Measurements from ENCODE around the gene MUC5AC. TPM values are rescaled to one million over a fixed set of nuclear protein-coding genes. Genes with fewer than 3 reads are reported as not detected.

MUC5AC gene
- total RNA-seq, 2 experiments from 2014 or later, result not detected

DNA sequence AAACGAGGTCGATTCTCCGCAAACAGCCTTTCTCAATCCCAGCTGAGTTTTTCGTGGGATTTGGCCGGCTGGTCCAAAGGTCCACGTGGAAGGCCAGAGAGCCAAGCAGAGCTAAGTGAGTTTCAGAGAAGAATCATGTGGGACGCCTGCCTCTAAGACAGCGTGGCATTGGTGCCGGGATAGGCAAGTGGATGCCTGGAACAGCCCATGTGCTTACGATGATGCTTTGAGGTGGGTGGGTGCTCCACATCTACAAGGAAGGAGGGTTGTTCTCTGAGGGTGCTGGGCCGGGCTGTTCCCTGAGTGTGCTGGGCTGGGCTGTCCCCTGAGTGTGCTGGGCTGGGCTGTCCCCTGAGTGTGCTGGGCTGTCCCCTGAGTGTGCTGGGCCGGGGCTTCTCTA, 41.6 kb upstream of the MUC5AC start:
- intact Hi-C loops (cut with DNase I, micrococcal nuclease), result no loop called here
- Mint-ChIP-seq H3K27ac (no peak overlapping the region), H3K36me3 (ENCODE audit: low read depth) (no peaks in the 10 kb centered on the region), H3K9me3 (no peaks in the 10 kb centered on the region), H3K4me1 (ENCODE audit: low read depth) (no peaks in the 10 kb centered on the region), H3K27me3 (no peaks in the 10 kb centered on the region), H3K4me3 (no peak overlapping the region)
- Histone ChIP-seq H3K4me3 (ENCODE audit: low read length) (no peak overlapping the region), H3K27ac (ENCODE audit: low read depth in 1 of 2, low read length in 2 of 2) (no peak overlapping the region), H3K9me3 (ENCODE audit: control insufficient read depth in 1 of 2, insufficient read depth in 1 of 2, low read length in 2 of 2) (peaks cover 0 to 20% of the 10 kb centered on the region in 2 experiments), H3K27me3 (ENCODE audit: control insufficient read depth in 1 of 2, insufficient read depth in 2 of 2, low read length in 2 of 2) (no peaks in the 10 kb centered on the region), H3K4me1 (ENCODE audit: insufficient read depth, low read length) (no peaks in the 10 kb centered on the region), H3K36me3 (ENCODE audit: insufficient read depth, low read length) (no peaks in the 10 kb centered on the region)
- CTCF ChIA-PET, result no interaction called here
- ATAC-seq (ENCODE audit: poor library complexity) (no peak), DNase-seq (peak in 2 of 14 experiments; percentile 1 to 8)
- TF ChIP-seq, protein P1, sequence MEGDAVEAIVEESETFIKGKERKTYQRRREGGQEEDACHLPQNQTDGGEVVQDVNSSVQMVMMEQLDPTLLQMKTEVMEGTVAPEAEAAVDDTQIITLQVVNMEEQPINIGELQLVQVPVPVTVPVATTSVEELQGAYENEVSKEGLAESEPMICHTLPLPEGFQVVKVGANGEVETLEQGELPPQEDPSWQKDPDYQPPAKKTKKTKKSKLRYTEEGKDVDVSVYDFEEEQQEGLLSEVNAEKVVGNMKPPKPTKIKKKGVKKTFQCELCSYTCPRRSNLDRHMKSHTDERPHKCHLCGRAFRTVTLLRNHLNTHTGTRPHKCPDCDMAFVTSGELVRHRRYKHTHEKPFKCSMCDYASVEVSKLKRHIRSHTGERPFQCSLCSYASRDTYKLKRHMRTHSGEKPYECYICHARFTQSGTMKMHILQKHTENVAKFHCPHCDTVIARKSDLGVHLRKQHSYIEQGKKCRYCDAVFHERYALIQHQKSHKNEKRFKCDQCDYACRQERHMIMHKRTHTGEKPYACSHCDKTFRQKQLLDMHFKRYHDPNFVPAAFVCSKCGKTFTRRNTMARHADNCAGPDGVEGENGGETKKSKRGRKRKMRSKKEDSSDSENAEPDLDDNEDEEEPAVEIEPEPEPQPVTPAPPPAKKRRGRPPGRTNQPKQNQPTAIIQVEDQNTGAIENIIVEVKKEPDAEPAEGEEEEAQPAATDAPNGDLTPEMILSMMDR (IDR thresholded peaks at IDR 0.05), result no peak
- POLR2A ChIA-PET, result no interaction called here

- Mint-ChIP-seq H3K4me3 (no peak overlapping the region), H3K27me3 (no peaks in the 10 kb centered on the region), H3K9me3 (no peaks in the 10 kb centered on the region), H3K36me3 (ENCODE audit: low read depth) (no peaks in the 10 kb centered on the region), H3K27ac (no peak overlapping the region), H3K4me1 (ENCODE audit: low read depth) (no peaks in the 10 kb centered on the region)
- POLR2A ChIA-PET, result no interaction called here
- intact Hi-C loops (cut with DNase I, micrococcal nuclease), result no loop called here
- DNase-seq, result peak in 2 of 14 experiments; percentile 5 to 25
- TF ChIP-seq, protein P1 (IDR thresholded peaks at IDR 0.05), result no peak
- Histone ChIP-seq H3K36me3 (ENCODE audit: insufficient read depth, low read length) (no peaks in the 10 kb centered on the region), H3K4me1 (ENCODE audit: insufficient read depth, low read length) (no peaks in the 10 kb centered on the region), H3K27me3 (ENCODE audit: control insufficient read depth in 1 of 2, insufficient read depth in 2 of 2, low read length in 2 of 2) (no peaks in the 10 kb centered on the region), H3K4me3 (ENCODE audit: low read length) (no peak overlapping the region), H3K27ac (ENCODE audit: low read depth in 1 of 2, low read length in 2 of 2) (no peak overlapping the region), H3K9me3 (ENCODE audit: control insufficient read depth in 1 of 2, insufficient read depth in 1 of 2, low read length in 2 of 2) (peaks cover 0 to 21% of the 10 kb centered on the region in 2 experiments)
- CTCF ChIA-PET, result no interaction called here
- no peak for ATAC-seq (ENCODE audit: poor library complexity)
Observed at GRCh38 chr11:1116666-1117390, 40.9 kb upstream of the MUC5AC start.

DNA sequence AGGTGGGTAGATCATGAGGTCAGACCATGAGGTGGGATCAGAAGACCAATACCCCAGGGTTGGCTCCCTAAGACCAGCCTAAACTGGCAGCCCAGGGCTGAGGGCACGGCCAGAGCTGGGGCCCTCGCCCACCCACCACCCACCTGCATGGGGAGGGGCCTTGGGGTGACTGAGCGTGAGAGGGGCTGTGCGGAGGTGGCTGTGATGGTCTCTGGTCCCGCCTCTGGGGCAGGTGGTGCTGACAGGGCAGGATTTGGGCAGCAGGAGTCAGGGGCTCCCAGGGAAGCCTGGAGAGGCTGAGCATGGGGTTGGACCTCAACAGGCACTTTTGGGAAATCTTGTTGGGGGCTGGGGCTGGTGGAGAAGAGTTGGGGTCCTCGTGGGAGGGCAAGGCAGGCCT, 39.8 kb upstream of the MUC5AC start:
- intact Hi-C loops (cut with DNase I, micrococcal nuclease), result no loop called here

More for the DNA sequence above, 39.8 kb upstream of the MUC5AC start:
- Mint-ChIP-seq H3K4me3 (no peak overlapping the region), H3K36me3 (ENCODE audit: low read depth) (no peaks in the 10 kb centered on the region), H3K27me3 (no peaks in the 10 kb centered on the region), H3K27ac (no peak overlapping the region), H3K9me3 (no peaks in the 10 kb centered on the region), H3K4me1 (ENCODE audit: low read depth) (no peaks in the 10 kb centered on the region)
- TF ChIP-seq, protein P1 (IDR thresholded peaks at IDR 0.05), result no peak
- H3K4me3 ChIP-seq (ENCODE audit: low read length), result no peak overlapping the region
- ChIA-PET POLR2A (no interaction called here), CTCF (no interaction called here)
- H3K27me3 ChIP-seq (ENCODE audit: control insufficient read depth in 1 of 2, insufficient read depth in 2 of 2, low read length in 2 of 2), result no peaks in the 10 kb centered on the region
- H3K9me3 ChIP-seq (ENCODE audit: control insufficient read depth in 1 of 2, insufficient read depth in 1 of 2, low read length in 2 of 2), result peaks cover 0 to 13% of the 10 kb centered on the region in 2 experiments
- no peaks in the 10 kb centered on the region for H3K36me3 ChIP-seq (ENCODE audit: insufficient read depth, low read length)
- no peaks in the 10 kb centered on the region for H3K4me1 ChIP-seq (ENCODE audit: insufficient read depth, low read length)
- no peak overlapping the region for H3K27ac ChIP-seq (ENCODE audit: low read depth in 1 of 2, low read length in 2 of 2)
- ATAC-seq (ENCODE audit: poor library complexity) (no peak), DNase-seq (peak in 1 of 14 experiments; percentile 4)
